PC-9 (cell line): ENCODE data around the gene SNRPA1. TPM values are rescaled to one million over a fixed set of nuclear protein-coding genes. Genes with fewer than 3 reads are reported as not detected.

ENCODE experiments used
- BruUV-seq: library from RNA; stranded (reverse); fragments of 400-500 nt; replicated peaks from 2 replicates; lab custom pipeline; 2021; lab: Mats Ljungman, UMichigan
- CTCF ChIA-PET: fragments of 300-600 bp; sonication (Branson Sonifier 250); formaldehyde crosslinking; loops from one replicate; lab custom pipeline; 2022; ENCODE audit warnings: antibody characterized with exemption; lab: Charles Lee
- POLR2A ChIA-PET: fragments of 300-600 bp; sonication (Branson Sonifier 250); formaldehyde crosslinking; loops from one replicate; lab custom pipeline; 2022; ENCODE audit warnings: antibody characterized with exemption; ENCODE audit not compliant: unreplicated experiment; lab: Charles Lee
- DNase-seq, 2 experiments: peaks; one replicate each; pipeline versions ENCODE4 v3.0.0 to v3.0.0-alpha.2; 2015 to 2022; ENCODE audit warnings: mixed read lengths in 1 of 2
- H2AFZ ChIP-seq: fragments of 200-600 bp; sonication (generic); 2 replicates; pipeline ENCODE4 v1.8.1; 2017; ENCODE audit warnings: antibody characterized with exemption
- H3F3A ChIP-seq: fragments of 200-600 bp; sonication (generic); 2 replicates; pipeline ENCODE4 v1.8.1; 2017; ENCODE audit warnings: antibody characterized with exemption, mild to moderate bottlenecking, low read depth; ENCODE audit not compliant: insufficient read depth
- H3K27ac ChIP-seq: fragments of 200-600 bp; sonication (generic); 2 replicates; pipeline ENCODE4 v1.6.1; 2016; ENCODE audit warnings: mixed run types
- H3K27me3 ChIP-seq: fragments of 200-600 bp; sonication (generic); 2 replicates; pipeline ENCODE4 v1.6.1; 2016; ENCODE audit warnings: low read depth, mixed run types; ENCODE audit not compliant: insufficient read depth
- H3K36me3 ChIP-seq: fragments of 200-600 bp; sonication (generic); 2 replicates; pipeline ENCODE4 v1.6.1; 2016; ENCODE audit warnings: low read depth, mixed run types
- H3K4me1 ChIP-seq: fragments of 200-600 bp; sonication (generic); replicated peaks from 2 replicates; pipeline ENCODE4 v1.6.1; 2016; ENCODE audit warnings: mixed run types; ENCODE audit not compliant: insufficient read depth
- H3K4me2 ChIP-seq: fragments of 200-600 bp; sonication (generic); 2 replicates; pipeline ENCODE4 v1.6.1; 2017; ENCODE audit warnings: mixed run types
- H3K4me3 ChIP-seq: fragments of 200-600 bp; sonication (generic); 2 replicates; pipeline ENCODE4 v1.6.1; 2016; ENCODE audit warnings: mixed run types
- H3K79me2 ChIP-seq: fragments of 200-600 bp; sonication (generic); 2 replicates; pipeline ENCODE4 v1.6.1; 2017; ENCODE audit warnings: low read depth, mixed run types
- H3K9me2 ChIP-seq: fragments of 200-600 bp; sonication (generic); 2 replicates; pipeline ENCODE4 v1.8.1; 2017; ENCODE audit warnings: mild to moderate bottlenecking; ENCODE audit not compliant: insufficient read depth
- H3K9me3 ChIP-seq: fragments of 200-600 bp; sonication (generic); 2 replicates; pipeline ENCODE4 v1.8.1; 2016; ENCODE audit warnings: low read depth; ENCODE audit not compliant: insufficient read depth
- H4K20me1 ChIP-seq: fragments of 200-600 bp; sonication (generic); 2 replicates; pipeline ENCODE4 v1.8.1; 2017; ENCODE audit not compliant: insufficient read depth
- EZH2 ChIP-seq: fragments of 200-600 bp; sonication (generic); IDR thresholded peaks from 2 replicates; pipeline ENCODE4 v1.8.0; 2017; ENCODE audit warnings: antibody characterized with exemption, low read depth
- intact Hi-C: fragments of 100-400 bp; cut with micrococcal nuclease; formaldehyde crosslinking; loops from one replicate; pipeline ENCODE4 v1.10.0; 2022; ENCODE audit not compliant: unreplicated experiment
- total RNA-seq: library from RNA; stranded (reverse); gene quantifications from 2 replicates; pipeline ENCODE4 v1.2.3, GENCODE V29; 2021
- TF ChIP-seq, protein P1 (sequence below): fragments of 200-600 bp; sonication (generic); conservative IDR thresholded peaks from 2 replicates; pipeline ENCODE4 v1.6.1; 2017; ENCODE audit warnings: mixed run types, antibody characterized with exemption, mild to moderate bottlenecking, moderate library complexity

The SNRPA1 gene
- total RNA-seq, 1 experiment from 2014 or later: 95.0 TPM

DNA sequence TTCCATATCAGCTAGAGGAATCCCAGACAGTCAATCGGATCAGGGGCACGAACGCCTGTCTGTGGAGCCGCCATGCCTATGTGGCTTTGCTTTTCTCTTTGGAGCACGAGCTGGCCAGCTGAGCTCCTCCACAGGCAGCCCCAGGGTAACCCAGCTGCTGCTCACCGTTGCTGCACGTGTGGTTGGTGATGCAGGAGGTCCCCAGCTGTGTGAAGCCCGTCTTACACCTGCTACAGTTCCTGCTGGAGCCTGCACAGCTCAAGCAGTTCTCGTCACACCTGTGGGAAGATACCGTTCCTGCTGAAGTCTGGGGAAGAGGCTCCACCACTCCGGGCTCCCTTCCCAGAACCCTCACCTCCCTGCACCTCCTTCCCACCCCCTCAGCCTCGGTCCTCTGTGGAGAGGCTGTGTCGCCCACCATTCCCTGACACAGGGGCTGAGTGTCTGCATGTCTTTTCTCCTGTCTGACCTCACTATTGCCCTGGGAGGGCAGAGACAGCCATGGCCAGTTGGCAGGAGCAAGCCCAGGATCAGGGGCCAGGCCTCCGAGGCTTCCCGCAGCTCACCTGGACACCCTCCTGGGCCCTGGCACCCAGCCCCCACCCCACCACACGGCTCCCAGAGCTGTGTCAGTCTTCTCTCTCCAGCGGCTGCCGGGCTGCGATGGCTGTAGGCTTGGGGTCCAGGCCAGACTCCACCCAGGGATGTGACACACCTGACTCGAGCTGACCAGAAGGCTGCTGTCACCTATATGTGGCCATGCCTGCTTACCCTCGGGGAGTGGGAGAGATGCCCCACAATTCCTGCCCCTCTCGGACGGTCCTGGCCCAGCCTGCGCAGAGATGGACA is 12.2 kb upstream of the SNRPA1 start:
- H2AFZ ChIP-seq: no peak overlapping the region
- DNase-seq: no peak
- H3K4me2 ChIP-seq: no peak overlapping the region
- BruUV-seq: no TSS peak
- H3K27ac ChIP-seq: no peak overlapping the region
- ChIA-PET POLR2A (no interaction called here), CTCF (no interaction called here)
- no peaks in the 10 kb centered on the region for H3K9me2 ChIP-seq
- no peaks in the 10 kb centered on the region for H3K9me3 ChIP-seq
- intact Hi-C loops: no loop called here
- H3K36me3 ChIP-seq: no peaks in the 10 kb centered on the region
- H3F3A ChIP-seq: no peaks in the 10 kb centered on the region
- no peaks in the 10 kb centered on the region for H3K27me3 ChIP-seq
- TF ChIP-seq, protein P1, sequence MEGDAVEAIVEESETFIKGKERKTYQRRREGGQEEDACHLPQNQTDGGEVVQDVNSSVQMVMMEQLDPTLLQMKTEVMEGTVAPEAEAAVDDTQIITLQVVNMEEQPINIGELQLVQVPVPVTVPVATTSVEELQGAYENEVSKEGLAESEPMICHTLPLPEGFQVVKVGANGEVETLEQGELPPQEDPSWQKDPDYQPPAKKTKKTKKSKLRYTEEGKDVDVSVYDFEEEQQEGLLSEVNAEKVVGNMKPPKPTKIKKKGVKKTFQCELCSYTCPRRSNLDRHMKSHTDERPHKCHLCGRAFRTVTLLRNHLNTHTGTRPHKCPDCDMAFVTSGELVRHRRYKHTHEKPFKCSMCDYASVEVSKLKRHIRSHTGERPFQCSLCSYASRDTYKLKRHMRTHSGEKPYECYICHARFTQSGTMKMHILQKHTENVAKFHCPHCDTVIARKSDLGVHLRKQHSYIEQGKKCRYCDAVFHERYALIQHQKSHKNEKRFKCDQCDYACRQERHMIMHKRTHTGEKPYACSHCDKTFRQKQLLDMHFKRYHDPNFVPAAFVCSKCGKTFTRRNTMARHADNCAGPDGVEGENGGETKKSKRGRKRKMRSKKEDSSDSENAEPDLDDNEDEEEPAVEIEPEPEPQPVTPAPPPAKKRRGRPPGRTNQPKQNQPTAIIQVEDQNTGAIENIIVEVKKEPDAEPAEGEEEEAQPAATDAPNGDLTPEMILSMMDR: no peak
- no peak for TF ChIP-seq EZH2
- no peaks in the 10 kb centered on the region for H3K79me2 ChIP-seq
- H3K4me3 ChIP-seq: no peak overlapping the region
- no peaks in the 10 kb centered on the region for H4K20me1 ChIP-seq
- H3K4me1 ChIP-seq: no peaks in the 10 kb centered on the region

DNA sequence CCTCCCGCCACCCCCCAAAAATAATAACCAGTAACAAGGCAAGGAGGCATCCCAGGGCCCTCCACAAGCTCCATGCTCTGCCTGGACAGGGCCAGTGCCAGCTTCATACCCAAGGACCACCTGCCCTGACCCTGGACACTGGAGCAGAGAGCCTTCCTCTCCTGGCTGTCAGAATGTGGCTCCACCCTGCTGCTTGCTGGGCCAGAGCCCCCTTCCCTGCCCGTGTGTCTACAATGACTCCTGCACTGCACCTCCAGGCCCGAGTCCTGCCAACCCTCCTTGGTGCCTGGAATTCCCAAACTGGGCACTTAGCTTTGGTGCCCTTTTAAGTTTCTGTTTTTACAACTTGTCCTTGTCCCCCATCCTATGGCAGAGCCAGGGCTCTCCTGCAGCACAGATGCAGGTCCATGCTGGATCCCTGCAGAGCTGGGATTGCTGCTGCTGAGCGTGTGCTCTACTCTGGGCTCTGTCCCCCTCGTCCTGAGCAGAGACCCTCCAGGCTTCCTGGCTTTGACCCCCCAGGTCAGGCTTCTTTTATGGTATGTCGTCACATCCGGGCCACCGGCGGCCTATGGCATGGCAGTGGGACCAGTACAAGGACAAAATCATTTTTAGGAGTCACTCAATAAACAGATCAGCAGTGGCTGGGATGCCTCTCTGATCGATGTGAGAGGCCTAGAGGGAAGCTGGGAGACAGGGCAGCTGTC is 11.4 kb upstream of the SNRPA1 start:
- BruUV-seq: no TSS peak
- CTCF ChIA-PET: no interaction called here
- TF ChIP-seq, protein P1: no peak
- no peak for TF ChIP-seq EZH2
- Histone ChIP-seq H3K4me2 (no peak overlapping the region), H3K36me3 (no peaks in the 10 kb centered on the region), H4K20me1 (no peaks in the 10 kb centered on the region), H3K79me2 (no peaks in the 10 kb centered on the region), H3K9me3 (no peaks in the 10 kb centered on the region), H3K27me3 (no peaks in the 10 kb centered on the region), H3K9me2 (no peaks in the 10 kb centered on the region), H2AFZ (no peak overlapping the region), H3K4me3 (no peak overlapping the region), H3K4me1 (no peaks in the 10 kb centered on the region), H3K27ac (no peak overlapping the region), H3F3A (no peaks in the 10 kb centered on the region)
- DNase-seq: no peak
- POLR2A ChIA-PET: no interaction called here
- intact Hi-C loops: no loop called here

DNA sequence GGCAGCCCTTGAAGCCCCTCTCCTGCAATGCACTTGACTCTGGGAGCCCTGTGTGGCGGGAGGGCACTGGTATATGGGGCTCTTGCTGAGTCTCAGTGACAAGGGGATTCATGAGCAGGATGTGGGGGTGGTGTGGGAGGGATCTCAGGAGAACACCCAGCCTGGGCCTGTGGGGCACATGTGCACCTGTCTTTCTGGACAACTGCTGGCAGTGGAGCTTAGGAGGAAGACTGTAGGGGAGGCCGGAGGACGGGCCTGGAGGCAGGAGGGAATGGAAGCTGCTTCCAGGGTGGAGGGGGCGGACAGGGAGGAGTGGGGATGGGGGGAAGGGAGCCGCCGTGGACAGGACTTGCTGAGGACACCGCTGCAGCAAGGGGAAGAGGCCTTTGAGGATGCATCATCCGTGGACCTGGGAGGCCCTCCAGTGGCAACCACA is 10.8 kb upstream of the SNRPA1 start:
- BruUV-seq: no TSS peak
- no peak for DNase-seq
- no peak overlapping the region for H3K4me3 ChIP-seq
- H3K4me1 ChIP-seq: no peaks in the 10 kb centered on the region
- no peak overlapping the region for H2AFZ ChIP-seq
- H4K20me1 ChIP-seq: no peaks in the 10 kb centered on the region
- ChIA-PET CTCF (no interaction called here), POLR2A (no interaction called here)
- intact Hi-C loops: no loop called here
- no peaks in the 10 kb centered on the region for H3K36me3 ChIP-seq
- no peaks in the 10 kb centered on the region for H3F3A ChIP-seq
- TF ChIP-seq EZH2: no peak
- TF ChIP-seq, protein P1: no peak
- no peaks in the 10 kb centered on the region for H3K27me3 ChIP-seq
- no peaks in the 10 kb centered on the region for H3K9me2 ChIP-seq
- no peaks in the 10 kb centered on the region for H3K9me3 ChIP-seq
- H3K27ac ChIP-seq: no peak overlapping the region
- H3K4me2 ChIP-seq: no peak overlapping the region
- H3K79me2 ChIP-seq: no peaks in the 10 kb centered on the region
